ENCODE results near the gene ARAP1. TPM values are rescaled to one million over a fixed set of nuclear protein-coding genes. Genes with fewer than 3 reads are reported as not detected.
A peak's percentile ranks its signal among the peaks of the same experiment; 100 is the strongest.

The ARAP1 gene
- total RNA-seq, 2 experiments from 2014 or later, result 65.7 to 69.8 TPM

- Histone ChIP-seq H3K36me3 (ENCODE audit: insufficient read depth, low read length) (peaks cover 91% of the 10 kb centered on the region), H3K27me3 (ENCODE audit: control insufficient read depth in 1 of 2, insufficient read depth in 2 of 2, low read length in 2 of 2) (no peaks in the 10 kb centered on the region), H3K9me3 (ENCODE audit: control insufficient read depth in 1 of 2, insufficient read depth in 1 of 2, low read length in 2 of 2) (no peaks in the 10 kb centered on the region), H3K27ac (ENCODE audit: low read depth in 1 of 2, low read length in 2 of 2) (no peak overlapping the region), H3K4me3 (ENCODE audit: low read length) (no peak overlapping the region), H3K4me1 (ENCODE audit: insufficient read depth, low read length) (peaks cover 2% of the 10 kb centered on the region)
- ChIA-PET POLR2A (interaction anchor here (0.6 kb wide), 1 partner anchor 46 kb away, joined by 4 read pairs; no protein-coding TSS in a partner anchor), CTCF (no interaction called here)
- no peak for TF ChIP-seq CTCF (IDR thresholded peaks at IDR 0.05)
- ATAC-seq (ENCODE audit: poor library complexity) (no peak), DNase-seq (no peak)
- Mint-ChIP-seq H3K9me3 (no peaks in the 10 kb centered on the region), H3K4me3 (no peak overlapping the region), H3K27ac (no peak overlapping the region), H3K4me1 (ENCODE audit: low read depth) (peaks cover 12% of the 10 kb centered on the region), H3K27me3 (no peaks in the 10 kb centered on the region), H3K36me3 (ENCODE audit: low read depth) (peaks cover 86% of the 10 kb centered on the region)
- intact Hi-C loops (cut with DNase I, micrococcal nuclease), result no loop called here
Measured at GRCh38 chr11:72690166-72690565, 62.0 kb downstream of the ARAP1 start.

- H3K27me3 ChIP-seq (ENCODE audit: control insufficient read depth in 1 of 2, insufficient read depth in 2 of 2, low read length in 2 of 2), result no peaks in the 10 kb centered on the region
- intact Hi-C loops (cut with DNase I, micrococcal nuclease), result no loop called here
- CTCF ChIA-PET, result no interaction called here
- POLR2A ChIA-PET, result no interaction called here
- Mint-ChIP-seq H3K4me1 (ENCODE audit: low read depth) (peaks cover 12% of the 10 kb centered on the region), H3K9me3 (no peaks in the 10 kb centered on the region), H3K27me3 (no peaks in the 10 kb centered on the region), H3K36me3 (ENCODE audit: low read depth) (peaks cover 75% of the 10 kb centered on the region), H3K4me3 (no peak overlapping the region), H3K27ac (peak overlapping the region; percentile 58)
- H3K4me1 ChIP-seq (ENCODE audit: insufficient read depth, low read length), result peaks cover 2% of the 10 kb centered on the region
- ATAC-seq (ENCODE audit: poor library complexity), result no peak
- H3K4me3 ChIP-seq (ENCODE audit: low read length), result no peak overlapping the region
- TF ChIP-seq CTCF (IDR thresholded peaks at IDR 0.05), result no peak
- H3K27ac ChIP-seq (ENCODE audit: low read depth in 1 of 2, low read length in 2 of 2), result no peak overlapping the region
- H3K36me3 ChIP-seq (ENCODE audit: insufficient read depth, low read length), result peaks cover 91% of the 10 kb centered on the region
- DNase-seq, result no peak
- no peaks in the 10 kb centered on the region for H3K9me3 ChIP-seq (ENCODE audit: control insufficient read depth in 1 of 2, insufficient read depth in 1 of 2, low read length in 2 of 2)
Measured at GRCh38 chr11:72688929-72689328, 63.3 kb downstream of the ARAP1 start.

- Histone ChIP-seq H3K4me3 (ENCODE audit: low read length) (no peak overlapping the region), H3K4me1 (ENCODE audit: insufficient read depth, low read length) (peaks cover 4% of the 10 kb centered on the region), H3K27ac (ENCODE audit: low read depth in 1 of 2, low read length in 2 of 2) (no peak overlapping the region), H3K9me3 (ENCODE audit: control insufficient read depth in 1 of 2, insufficient read depth in 1 of 2, low read length in 2 of 2) (no peaks in the 10 kb centered on the region), H3K27me3 (ENCODE audit: control insufficient read depth in 1 of 2, insufficient read depth in 2 of 2, low read length in 2 of 2) (no peaks in the 10 kb centered on the region), H3K36me3 (ENCODE audit: insufficient read depth, low read length) (peaks cover 88% of the 10 kb centered on the region)
- Mint-ChIP-seq H3K9me3 (no peaks in the 10 kb centered on the region), H3K27ac (peak overlapping the region; percentile 58), H3K4me3 (no peak overlapping the region), H3K4me1 (ENCODE audit: low read depth) (peaks cover 12% of the 10 kb centered on the region), H3K36me3 (ENCODE audit: low read depth) (peaks cover 76% of the 10 kb centered on the region), H3K27me3 (no peaks in the 10 kb centered on the region)
- ATAC-seq (ENCODE audit: poor library complexity), result no peak
- ChIA-PET CTCF (no interaction called here), POLR2A (no interaction called here)
- no peak for TF ChIP-seq CTCF (IDR thresholded peaks at IDR 0.05)
- no peak for DNase-seq
- intact Hi-C loops (cut with DNase I, micrococcal nuclease), result no loop called here
Measured at GRCh38 chr11:72688486-72688885, 63.7 kb downstream of the ARAP1 start.

Measured in CD4-positive, alpha-beta T cell (primary cell).